NCI-H1417 (cell line): ENCODE results near the gene PPM1B.
"Not testable (repeated sequence)": the region's sequence is repeated elsewhere in the genome, so short reads cannot be mapped to it uniquely, and the experiment has no call there.

Experiments used
- DNase-seq, 3 experiments: peaks; one replicate each; lab custom pipeline; 2025; lab: John Stamatoyannopoulos, UW

PPM1B gene

DNA sequence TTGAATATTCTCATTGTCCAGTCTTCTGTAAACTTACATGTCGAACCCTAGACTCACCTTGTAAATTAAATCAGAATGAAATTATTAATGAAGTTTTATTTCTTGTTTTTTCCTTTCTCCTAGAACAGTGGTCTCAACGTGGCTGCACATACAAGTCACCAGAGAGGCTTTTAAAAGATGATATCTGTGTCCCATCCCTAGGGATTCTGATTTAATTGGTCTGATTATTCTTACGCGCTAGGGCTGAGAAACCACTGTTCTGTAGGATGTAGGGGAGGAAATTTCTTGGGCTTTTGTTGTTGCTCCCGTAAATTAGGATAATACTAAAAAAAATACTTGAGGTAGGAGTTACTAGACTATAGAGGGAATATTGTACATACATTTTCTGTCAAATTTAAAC is 32.1 kb downstream of the PPM1B start:
- DNase-seq = no peak

DNA sequence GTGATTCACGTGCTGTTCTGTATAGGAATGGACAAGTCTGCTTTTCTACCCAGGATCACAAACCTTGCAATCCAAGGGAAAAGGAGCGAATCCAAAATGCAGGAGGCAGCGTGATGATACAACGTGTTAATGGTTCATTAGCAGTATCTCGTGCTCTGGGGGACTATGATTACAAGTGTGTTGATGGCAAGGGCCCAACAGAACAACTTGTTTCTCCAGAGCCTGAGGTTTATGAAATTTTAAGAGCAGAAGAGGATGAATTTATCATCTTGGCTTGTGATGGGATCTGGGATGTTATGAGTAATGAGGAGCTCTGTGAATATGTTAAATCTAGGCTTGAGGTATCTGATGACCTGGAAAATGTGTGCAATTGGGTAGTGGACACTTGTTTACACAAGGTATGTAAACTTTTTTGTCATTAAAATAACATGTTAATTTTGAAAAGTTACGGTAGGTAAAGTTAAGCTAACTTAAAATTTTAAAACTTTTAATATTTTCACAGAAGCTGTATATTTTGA is 33.0 kb downstream of the PPM1B start:
- no peak for DNase-seq

DNA sequence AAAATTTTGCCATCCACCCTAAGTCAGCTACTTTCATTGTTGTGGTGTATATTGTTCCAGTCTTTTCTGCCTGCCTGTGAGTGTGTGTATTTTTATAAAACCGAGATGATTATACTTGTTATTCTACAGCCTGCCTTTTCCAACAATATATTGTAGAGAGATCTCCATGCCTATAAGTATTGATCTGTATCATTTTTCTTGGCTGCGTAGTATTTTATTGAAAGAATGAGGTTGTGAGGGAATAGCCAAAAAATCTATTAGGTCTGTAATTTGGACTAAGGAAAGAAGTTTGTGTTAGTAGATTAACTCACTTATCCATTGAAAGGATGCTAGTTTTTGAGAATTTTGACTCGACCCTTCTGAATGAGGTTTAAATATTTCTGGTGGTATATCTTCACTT is 34.9 kb downstream of the PPM1B start:
- DNase-seq = no peak

DNA sequence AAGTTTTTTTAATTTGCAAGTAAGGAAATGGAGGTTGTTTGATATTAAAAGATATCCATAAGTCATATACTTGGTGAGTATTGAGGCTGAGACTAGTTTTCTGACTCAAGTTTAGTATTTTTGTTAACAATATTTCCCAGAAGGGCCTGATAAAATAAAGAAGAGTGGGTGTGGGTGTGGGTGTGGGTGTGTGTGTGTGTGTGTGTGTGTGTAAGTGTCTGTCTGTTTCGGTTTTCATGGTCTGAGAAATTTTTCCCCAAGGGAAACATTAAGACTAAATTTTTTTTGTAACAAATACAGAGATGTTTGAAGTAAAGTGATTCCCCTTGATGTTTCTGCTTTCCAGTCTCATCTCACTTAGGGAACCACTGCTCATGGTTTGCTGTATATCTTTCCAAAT is 36.5 kb downstream of the PPM1B start:
- DNase-seq = no peak

DNA sequence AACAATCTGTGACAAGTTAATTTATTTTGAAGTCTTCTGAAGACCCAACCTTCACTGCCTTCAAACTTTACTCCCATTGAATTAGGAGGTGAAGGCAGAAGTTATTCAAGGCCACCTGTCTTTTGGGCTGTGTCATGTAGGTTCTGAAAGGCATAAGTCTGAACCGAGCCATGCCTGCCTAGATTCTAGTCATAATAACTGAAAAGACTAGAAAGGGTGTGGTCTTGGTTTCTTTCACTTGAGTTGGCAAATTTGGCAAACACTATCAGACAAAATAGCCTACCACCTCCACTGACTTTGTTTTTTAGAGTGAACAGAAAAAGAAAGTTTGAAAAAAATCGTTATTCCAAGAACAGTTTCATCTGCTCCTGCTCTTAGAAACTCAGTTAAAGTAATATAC is 38.4 kb downstream of the PPM1B start:
- no peak for DNase-seq

DNA sequence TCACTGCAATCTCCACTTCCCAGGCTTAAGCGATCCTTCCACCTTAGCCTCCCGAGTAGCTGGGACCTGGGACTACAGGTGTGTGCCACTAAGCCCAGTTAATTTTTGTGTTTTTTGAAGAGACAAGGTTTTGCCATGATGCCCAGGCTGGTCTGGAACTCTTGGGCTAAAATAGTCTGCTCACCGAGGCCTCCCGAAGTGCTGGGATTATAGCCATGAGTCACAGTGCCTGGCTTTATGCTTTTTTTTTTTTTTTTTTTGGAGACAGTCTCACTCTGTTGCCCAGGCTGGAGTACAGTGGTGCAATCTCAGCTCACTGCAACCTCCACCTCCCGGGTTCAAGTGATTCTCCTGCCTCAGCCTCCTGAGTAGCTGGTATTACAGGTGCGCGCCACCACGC is 39.0 kb downstream of the PPM1B start:
- DNase-seq = not testable (repeated sequence)

DNA sequence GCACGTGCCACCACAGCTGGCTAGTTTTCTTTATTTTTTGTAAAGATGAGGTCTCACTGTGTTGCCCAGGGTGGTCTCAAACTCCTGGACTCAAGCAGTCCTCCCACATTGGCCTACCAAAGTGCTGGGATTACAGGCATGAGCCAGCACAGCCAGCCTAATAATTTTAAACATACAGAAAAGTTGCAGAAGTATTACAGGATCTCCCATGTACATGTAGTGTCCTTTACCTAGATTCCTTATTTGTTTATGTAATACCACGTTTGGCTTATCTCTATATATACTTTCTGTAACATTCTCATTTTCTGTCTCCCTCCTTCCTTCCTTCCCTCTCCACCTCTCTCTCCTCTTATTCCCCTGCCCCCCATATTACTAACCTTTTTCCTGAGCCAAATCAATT is 41.7 kb downstream of the PPM1B start:
- no peak for DNase-seq

DNA sequence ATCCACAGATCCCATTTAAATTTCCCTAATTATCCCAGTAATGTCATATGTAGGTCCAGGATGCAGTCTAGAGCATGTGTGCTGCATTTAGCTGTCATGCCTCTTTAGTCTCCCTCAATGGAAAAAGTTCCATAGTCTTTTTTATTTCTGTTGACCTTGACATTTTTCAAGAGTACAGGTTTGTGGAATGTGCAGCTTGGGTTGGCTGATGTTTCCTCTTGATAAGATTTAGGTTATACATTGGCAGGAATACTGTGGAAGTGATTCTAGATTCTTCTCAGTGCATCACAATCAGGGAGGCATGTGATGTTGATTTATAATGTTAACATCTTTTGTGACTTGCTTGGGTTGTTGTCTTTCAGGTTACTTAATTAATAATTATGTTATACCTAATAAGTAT is 42.5 kb downstream of the PPM1B start:
- DNase-seq = no peak

DNA sequence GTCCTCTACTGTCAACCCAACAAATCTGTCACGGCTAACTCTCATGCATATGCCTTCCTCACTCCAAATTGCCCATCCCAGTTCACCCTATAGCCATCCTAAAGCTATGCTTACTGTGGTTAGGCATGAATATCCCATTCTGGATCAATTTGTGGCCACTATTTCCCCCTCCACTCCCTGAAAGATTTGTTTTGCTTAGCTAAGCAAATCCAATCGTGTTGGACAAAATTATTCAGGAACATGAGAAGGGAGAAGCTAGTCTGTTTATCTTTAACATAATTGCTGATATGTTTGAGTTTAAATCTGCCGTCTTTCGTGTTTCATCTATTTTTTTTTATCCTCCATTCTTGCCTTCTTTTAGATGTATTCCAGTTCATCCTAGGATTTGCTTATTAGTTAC is 43.6 kb downstream of the PPM1B start:
- DNase-seq = no peak

DNA sequence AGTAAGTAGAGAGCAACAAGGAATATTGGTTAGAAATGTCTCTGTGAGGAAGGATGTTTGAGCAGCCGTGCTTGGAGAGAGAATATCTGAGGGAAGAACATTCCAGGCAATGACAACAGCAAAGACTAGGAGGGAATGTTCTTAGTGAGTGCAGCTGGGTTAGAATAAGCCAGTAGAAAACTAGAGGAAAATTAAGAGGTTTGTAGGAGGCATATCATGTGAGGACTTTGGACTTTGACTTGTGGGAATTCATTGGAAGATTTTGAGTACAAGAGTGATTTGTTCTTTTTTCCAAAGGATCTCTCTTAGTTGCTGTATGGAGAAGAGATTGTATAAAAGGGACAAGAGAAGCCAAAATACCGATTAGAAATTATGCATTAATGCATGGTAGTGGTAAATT is 47.2 kb downstream of the PPM1B start:
- no peak for DNase-seq

DNA sequence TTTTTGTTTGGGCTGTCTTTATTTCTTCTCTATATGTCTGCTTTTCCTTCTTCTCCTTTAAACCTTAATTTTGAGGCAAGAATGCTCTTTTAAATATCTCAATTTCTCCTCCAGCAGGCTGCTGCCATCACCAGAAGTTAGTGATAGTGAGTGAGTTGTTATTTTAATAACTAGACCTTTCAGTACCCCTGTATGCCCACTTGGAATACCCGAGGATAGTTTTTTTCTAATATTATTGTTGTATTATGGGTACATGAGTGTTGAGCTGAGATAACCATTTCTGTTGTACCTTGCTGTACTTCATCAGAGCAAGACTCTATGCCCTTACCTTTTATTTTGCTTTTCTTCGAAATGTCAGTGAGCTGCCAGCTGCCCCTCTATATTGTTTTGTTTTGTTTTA is 50.1 kb downstream of the PPM1B start:
- DNase-seq = no peak

DNA sequence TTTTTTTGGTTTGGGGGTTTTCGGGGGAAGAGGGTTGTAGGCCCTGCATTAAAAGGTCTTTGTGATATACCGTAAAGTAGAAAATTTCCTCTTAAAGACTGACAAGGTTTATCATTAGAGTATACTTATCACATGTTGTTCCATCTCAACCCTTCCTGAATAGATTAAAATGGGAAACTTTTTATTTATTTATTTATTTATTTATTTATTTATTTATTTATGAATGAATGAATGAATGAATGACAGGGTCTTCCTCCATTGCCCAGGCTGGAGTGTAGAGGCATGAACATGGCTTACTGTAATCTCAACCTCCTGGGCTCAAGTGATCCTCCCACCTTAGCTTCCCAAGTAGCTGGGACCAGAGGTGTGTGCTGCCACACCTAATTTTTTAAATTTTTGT is 58.1 kb downstream of the PPM1B start:
- no peak for DNase-seq

DNA sequence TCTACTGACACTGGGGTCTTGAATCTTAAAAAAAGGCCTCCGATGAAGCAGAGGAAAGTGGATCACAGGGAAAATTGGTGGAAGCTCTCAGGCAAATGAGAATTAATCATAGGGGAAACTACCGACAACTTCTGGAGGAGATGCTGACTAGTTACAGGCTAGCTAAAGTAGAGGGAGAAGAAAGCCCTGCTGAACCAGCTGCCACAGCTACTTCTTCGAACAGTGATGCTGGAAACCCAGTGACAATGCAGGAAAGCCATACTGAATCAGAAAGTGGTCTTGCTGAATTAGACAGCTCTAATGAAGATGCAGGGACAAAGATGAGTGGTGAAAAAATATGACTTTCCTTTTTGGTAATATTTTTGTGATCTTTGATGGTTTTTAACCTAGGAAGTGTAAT is 61.7 kb downstream of the PPM1B start:
- DNase-seq = peak in 1 of 3 experiments; percentile 25

DNA sequence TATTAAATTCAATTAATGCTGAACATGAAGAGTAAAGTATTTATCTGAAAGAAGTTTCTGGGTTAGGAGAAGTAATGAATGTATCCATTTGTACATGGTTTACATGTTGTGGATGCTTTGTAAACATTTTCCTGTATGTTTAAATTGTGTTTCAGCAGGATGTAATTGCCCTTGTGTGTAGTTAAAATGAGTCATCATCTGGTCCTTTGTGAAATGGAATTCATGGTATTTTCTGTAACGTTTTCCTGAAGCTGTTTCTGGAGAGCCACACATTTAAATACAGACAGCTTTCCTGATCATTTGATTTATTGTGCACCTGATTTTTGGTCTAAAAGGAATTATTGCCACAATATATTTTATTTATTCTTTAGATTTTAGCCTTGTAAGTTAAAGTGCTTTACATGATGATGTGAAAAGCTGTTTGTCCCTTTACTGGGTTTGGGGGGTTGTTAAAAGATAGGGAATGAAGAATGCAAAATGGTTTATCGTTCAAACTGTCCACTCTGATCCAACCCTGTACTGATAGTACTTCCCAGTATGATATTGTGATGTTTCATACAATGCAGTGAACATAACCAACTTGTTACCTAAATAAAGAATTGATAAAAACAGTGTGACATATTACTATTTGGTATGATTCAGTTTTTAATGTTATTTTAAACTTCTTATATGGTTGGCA is 64.9 kb downstream of the PPM1B start:
- peak in 2 of 3 experiments; percentile 17 to 77 for DNase-seq

DNA sequence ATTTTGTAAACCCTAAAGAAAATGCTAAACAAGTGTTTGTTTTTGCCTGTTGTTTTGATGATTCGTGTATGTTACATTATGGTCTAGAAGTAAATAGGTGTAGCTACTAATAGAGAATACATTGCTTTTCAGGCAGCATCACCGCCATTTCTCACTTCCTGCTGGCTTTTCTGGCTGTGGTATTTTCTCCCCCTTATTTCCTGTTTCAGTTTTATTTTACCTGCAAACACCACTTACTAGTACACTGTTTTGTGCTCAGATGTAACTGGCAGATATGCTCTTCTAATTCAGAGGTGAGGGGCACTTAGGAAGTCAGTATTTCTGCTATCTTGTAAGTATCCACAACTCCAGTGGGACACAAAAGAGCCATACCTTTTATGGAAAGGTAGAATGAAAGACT is 68.5 kb downstream of the PPM1B start:
- DNase-seq = no peak

DNA sequence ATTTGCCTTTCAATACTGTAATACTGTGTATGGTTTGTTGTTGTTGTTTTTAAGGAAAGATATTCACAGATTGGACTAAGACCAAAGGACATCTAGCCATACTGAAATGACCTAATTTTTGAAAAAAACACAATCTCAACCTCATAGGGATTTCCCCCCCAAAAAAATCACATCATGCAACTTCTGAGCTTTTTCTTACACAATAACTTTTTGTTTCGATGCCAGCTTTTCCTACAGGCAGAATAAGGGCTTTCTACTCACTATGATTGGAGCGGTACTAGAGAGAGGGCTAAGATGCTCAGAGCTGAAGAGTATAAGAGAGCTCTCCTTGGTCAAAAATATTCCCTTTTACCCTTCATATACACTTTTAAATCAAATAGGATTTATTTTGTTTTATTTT is 74.2 kb downstream of the PPM1B start:
- no peak for DNase-seq

DNA sequence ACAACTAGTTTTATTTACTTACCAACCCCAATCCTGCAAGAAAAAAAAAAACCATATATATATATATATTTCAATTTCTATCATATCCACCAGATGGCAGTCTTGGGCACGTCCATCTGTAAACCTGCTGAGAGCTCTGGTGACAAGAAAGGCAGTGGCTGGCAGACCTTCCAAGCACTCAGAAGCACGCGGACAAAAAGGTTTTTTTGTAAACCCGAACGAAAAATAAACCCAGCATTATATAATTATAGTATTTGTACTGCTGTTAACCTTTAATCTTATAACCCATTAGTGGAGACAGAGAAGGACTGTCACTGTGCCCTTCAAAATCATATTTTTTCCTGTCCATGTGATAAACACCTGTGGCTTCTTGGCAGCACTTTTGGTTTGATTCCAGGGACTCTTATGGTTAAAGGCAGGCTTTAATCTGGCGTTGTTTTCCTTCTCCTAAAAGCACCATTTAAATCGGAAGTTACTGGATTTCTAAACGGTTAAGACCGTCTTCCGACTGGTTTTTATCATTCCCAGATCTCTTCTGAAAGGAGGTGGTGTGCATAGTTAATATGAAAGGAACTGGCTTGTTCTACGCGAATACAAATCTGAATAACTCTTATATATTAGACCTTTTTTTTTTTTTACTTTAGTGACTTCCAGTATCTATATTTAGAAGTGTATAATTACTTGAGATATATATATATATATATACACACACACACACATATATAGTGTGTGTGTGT is 75.6 kb downstream of the PPM1B start:
- DNase-seq = peak; percentile 82 to 95 (median 85)

DNA sequence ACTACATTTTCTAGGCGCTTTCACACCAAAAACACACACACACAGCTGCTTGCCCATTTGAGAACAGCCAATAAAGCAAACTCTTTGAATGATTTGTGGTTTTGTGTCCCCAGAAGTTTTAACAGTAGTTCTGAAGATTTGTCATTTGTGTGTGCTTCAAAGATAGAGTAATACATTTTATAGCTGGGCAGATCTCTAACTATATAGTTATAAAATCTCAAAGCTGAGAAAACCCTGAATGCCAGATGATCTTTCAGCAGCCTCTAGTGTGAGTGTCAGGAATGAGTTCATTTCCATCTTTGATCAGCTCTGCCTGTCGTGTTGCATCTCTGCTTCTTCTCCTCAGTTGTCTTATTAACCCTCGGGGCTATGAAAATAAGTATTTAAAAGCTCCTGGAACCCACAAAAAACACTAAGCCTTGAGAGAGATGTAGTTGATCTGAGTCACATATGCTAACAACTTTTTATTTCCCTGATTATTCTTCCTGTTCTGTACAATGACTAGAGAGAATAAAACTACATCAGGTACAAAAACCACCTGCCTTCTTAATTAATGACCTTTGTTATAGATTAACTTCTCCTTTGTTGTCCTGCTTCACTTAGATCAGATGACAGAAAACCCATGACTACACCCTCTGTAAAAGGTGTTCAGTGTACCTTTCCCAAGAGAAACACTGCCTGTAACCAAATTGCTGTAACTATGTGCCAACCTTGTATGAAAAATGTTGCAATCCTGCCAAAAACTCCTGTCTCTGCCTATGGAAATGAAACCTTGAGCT is 76.6 kb downstream of the PPM1B start:
- peak in 2 of 3 experiments; percentile 41 to 74 for DNase-seq

DNA sequence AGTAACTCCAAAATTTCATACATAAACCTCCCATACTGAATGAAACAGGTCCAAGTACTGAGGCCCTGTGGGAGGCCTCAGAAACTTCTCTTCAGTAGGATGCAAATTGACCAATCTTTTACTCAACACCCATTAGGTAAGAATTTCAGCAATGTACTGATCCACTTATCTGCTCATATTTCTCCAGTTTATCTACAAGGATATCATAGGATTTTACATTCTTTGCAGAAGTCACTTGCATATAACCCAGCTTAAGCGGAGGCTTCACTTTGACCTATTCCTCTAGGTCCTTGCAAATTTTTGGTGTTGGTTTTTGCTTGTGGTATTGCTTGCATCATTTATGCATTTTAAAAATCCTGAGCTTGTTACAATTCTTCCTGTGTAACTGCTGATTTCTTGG is 77.8 kb downstream of the PPM1B start:
- no peak for DNase-seq

DNA sequence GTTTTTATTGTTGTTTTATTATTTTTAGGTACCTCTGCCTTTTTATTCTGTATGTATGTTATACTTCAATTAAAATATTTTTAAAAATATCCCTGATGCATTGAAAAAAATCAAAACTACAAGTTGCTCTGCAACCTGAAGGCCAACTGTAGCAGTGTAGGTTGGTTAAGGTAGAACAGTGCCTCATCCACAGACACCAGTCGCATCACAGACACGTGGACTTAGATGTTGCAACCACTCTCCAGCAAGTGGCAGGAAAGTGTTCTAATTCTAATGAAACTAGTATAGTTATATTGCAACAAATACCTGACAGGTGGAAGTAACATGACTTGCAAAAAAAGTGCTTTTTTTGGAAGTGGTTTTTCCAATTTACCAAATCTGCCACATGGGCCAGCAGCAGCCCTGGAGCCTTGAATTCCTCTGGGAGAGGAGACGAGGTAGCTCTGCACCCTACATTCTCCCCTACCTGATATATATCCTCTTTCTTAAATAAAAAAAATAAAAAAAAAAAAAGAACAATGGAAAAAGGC is 78.2 kb downstream of the PPM1B start:
- no peak for DNase-seq

DNA sequence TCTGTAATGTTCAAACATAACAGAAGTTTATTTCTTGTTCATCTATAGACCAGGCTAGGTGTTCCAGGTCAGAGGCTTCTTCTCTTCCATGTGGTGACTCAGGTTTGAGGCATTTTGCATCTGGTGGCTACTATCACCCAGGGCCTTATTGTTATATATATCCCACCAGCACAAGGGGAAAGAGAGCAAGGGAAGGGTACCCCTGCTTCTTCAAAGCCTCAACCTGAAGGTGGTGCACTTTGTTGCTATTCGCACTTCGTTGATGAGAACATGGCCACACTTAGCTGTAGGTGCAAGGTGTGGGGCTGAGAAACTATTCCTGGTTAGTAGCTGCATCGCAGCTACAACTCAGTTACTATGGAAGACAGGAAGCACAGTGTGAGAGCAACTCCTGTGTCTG is 79.2 kb downstream of the PPM1B start:
- DNase-seq = no peak

DNA sequence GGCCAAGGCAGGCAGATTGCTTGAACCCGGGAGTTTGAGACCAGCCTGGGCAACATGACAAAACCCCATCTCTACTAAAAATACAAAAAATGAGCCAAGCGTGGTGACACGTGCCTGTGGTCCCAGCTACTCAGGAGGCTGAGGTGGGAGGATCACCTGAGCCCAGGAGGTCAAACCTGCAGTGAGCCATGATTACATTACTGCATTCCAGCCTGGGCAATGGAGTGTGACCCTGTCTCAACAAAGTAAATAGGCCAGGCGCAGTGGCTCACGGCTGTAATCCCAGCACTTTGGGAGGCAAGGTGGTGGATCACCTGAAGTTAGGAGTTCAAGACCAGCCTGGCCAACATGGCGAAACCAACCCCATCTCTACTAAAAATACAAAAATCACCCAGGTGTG is 80.6 kb downstream of the PPM1B start:
- DNase-seq = not testable (repeated sequence)

DNA sequence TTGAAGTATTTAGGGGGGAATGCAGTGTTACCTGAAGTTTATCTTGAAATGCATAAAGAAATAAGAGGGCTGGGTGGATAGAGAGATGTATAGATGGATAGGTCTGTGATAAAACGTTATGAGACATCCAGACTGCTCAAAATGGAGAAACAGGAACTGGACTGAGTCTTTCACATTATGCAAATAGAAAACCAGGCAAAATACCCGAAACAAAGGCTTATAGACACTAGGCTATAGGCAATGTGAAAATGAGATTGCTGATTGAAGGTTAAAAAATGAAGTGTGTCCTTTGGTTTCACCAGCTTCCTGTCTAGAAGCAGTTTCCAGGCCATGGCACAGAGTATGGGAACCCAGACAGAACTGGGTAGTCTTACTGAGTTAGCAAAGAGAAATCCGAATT is 81.7 kb downstream of the PPM1B start:
- DNase-seq = no peak
